GM19455 (cell line): ENCODE data around the gene SYK.

Experiments
- ATAC-seq: cut with Tn5 transposase; IDR thresholded peaks from one replicate; pipeline ENCODE4 v1.9.1; 2021; ENCODE audit not compliant: unreplicated experiment

The SYK gene

GRCh38 chr9:90821697-90822096, 20.1 kb downstream of the SYK start:
- no peak for ATAC-seq

- no peak for ATAC-seq
These were observed 21.2 kb downstream of the SYK start for GRCh38 chr9:90822866-90823265.

DNA sequence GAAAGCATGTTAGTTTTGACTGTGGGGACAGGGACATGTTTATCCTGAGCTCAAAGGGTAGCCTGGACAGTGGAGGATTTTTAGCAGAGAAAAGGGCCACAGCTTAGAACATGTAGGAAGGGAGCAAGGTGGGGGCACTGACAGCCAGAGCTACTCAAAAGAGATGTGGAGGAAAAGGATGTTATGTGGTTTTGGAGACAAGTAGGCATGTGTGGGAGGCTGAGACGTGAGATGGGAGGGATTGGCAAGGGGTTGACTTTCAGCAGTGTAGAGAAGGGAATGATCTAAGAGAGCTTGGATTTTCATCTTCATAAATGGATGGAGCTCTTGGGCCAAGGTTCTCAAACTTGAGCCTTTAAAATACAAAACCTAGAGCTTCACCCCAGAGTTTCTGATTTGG, 24.0 kb downstream of the SYK start:
- ATAC-seq = no peak

GRCh38 chr9:90826326-90827020, 24.9 kb downstream of the SYK start:
- no peak for ATAC-seq

- peak; percentile 50 for ATAC-seq
These were observed 25.7 kb downstream of the SYK start for GRCh38 chr9:90827181-90827871.

- ATAC-seq = no peak
These were observed 28.4 kb downstream of the SYK start for GRCh38 chr9:90830051-90830450.

DNA sequence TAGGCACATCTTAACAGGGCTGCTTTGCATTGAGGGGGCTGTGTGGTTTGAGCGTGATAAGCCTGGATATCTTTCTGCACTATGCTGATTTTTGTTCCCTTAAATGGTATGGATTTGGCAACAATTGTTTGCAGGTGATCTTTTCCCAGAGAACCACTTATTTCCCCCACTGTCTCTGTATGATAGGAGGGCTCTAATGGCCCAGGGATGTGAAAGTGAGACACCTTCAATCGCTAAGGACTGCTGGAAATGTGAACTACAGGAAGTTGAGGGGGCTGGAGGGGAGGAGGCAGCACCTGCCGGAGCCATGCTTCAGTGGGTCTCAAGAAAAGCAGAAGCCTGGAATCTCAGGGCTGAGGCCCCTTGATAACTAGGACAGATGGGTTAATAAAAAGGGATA, 29.4 kb downstream of the SYK start:
- peak; percentile 34 for ATAC-seq

DNA sequence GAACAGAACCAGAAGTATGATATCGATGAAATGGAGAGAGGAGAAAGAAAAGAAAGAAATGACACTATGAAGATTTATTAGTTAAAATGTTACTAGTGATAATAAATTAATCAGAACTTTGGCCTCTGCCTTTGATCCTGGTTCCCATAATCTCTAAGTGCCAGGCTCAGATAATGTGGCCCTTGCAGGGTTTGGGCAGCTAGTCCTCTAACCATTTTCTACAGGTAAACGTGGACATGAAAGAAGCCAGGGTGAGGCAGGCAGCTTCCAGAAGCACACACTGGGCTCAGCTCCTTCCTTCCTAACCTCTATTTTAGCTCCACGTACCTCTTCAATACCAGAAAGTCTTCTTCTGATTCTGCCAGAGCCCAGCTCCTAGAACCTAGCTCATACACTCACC, 30.6 kb downstream of the SYK start:
- no peak for ATAC-seq

DNA sequence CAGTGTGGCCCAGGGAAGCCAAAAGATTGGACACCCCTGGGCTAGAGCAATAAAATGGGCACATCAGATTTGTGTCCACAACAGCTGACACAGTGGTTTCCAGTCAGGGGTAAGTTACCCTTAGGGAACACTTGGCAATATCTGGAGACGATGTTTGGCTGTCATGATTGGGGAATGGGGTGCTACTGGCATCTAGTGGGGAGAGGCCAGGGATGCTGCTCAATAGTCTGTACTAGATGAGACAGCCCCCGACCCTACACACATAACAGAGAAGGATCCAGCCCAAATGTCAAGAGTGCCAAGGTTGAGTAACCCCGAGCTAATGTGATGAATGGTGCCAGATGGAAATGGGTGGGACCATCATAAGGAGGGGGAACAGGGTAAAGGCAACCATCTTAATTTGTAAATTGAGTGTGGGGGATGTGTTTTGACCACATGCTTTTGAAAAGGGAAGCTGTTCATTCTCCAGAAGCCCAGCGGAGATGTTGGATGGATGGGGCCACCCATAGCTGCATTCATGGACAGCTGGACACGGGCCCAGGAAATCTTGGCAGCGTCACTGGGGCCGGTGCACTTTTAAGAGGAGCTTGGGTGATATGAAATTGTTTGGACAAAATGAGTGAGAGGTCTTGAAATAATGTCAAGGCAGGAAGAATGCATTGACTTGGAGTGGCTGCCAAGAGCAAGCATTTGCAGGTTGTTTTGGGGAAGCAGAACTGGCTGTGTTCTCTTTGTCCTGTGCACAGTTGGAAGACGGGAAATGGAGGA, 33.4 kb downstream of the SYK start:
- no peak for ATAC-seq

DNA sequence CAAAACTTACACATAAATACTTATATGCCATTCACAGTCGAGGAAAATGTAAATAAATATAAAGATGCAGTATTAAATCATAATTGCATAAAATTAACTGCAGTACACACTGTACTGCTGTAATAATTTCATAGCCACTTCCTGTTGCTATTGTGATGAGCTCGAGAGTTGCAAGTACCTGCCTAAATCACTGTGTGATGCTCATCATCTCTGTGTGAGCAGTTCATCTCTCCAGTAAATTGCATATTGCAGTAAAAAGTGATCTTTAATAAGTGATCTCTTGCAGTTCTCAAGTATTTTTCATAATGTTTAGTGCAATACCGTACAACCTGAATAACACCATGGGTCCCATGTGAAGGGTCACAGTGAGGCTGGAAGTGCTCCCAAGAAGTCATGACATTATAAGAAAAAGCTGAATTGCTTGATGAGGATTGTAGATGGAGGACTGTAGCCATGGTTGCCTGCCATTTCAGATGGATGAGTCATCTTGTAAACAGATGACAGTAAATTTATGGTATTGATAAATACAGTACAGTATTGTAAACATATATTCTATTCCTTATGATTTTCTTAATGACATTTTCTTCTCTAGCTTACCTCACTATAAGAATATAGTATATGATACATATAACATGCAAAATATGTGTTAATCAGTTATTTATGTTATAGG, 34.9 kb downstream of the SYK start:
- no peak for ATAC-seq

- ATAC-seq = no peak
These were observed 36.5 kb downstream of the SYK start for GRCh38 chr9:90838098-90838497.

DNA sequence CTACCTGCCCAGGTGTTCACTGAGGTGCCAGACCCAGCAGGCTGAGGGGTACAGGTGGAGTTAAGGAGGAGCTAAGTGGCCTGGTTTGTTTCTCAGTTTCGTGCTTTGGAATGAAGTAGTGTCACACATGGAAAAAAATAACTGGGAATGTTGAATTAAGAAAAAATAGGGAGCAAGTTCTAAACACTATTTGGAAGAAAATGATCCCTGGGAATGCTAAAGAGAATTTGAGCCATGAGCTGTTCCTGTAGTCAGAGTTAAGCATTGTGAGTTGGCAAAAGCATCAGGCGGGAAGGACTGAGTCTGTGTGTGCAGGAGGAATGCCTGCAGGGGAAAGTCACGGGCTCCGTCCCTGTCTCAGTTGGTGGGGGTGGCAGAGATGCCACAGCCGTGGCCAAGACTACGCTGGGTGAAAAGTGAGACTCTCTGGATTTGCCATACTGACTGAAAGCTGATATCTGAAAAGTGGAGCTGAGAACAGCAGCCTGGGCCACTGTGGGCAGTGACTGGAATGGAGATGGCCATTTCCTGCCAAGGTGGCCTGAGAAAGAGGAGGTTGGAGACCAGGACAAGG, 37.0 kb downstream of the SYK start:
- ATAC-seq = no peak

DNA sequence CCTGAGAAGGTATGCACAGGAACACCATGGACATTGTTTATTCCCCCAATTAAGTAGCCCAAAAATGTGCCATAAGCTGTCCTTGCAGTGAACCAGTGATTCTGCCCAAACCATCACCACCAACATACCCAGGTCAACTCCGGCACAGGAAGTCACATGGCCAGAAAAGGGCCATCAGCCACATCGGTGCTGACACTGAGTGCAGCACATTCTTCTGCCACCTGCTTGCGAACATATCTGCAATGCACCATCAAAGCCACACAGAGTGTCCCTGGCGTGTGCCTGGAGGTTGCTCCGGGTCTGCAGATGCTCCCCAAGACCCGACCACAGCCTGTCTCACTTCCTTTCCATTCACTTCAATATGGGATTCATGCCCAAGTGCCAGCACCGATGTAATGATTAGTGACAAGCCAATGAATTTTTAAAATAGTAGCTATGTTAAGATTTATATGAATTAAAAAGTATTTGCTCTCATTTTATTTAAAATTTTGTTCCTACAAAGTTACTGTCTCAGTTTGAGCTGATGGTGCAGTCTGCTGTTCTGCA, 37.6 kb downstream of the SYK start:
- ATAC-seq = no peak

GRCh38 chr9:90840696-90841095, 39.1 kb downstream of the SYK start:
- ATAC-seq = no peak

GRCh38 chr9:90841213-90841612, 39.6 kb downstream of the SYK start:
- no peak for ATAC-seq

GRCh38 chr9:90841615-90842014, 40.0 kb downstream of the SYK start:
- no peak for ATAC-seq

DNA sequence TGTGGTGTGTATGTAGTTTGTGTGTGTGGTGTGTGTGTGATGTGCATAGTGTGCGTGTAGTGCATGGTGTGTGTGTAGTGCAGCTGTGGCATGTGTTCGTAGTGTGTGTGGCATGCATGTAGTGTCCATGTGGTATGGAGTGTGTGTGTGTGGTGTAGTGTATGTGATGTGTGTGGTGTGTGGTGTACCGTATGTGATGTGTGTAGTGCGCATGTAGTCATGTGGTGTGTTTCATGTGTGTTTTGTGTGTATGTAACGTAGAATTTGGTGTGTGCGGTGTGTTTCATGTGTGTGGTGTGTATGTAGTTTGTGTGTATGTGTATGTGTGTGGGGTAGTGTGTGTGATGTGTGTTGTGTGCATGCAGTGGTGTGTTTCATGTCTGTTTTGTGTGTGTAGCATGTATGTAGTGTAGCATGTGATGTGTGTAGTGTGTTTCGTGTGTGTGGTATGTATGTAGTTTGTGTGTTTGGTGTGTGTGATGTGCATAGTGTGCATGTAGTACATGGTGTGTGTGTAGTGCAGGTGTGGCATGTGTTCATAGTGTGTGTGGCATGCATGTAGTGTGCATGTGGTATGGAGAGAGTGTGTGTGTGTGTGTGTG, 40.7 kb downstream of the SYK start:
- ATAC-seq = no peak

DNA sequence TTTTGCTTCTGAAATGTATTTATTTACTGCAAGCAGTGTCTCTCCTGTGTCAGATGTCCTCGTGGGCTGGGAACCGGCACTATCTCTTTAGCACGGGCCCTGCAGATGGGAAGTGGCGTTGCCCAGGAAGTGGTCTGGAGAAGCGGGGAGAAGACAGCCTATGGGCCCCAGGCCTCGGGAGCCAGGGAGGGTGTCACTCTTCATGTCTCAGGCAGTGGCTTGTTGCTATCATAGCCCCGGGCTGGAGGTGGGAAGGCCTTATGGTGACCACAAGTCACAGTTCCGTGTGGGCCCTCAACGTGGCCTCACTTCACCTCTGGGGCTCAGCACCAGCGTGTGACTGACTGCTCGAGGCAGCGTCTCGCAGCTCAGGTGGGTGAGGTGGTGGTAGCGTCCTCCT, 41.4 kb downstream of the SYK start:
- ATAC-seq = no peak

- no peak for ATAC-seq
These were observed 41.9 kb downstream of the SYK start for GRCh38 chr9:90843525-90843924.

- no peak for ATAC-seq
These were observed 42.7 kb downstream of the SYK start for GRCh38 chr9:90844326-90844725.
